Endothelial cell of hepatic sinusoid (primary cell): Measurements from ENCODE around the gene DEFB123.
"Not testable (repeated sequence)": the region's sequence is repeated elsewhere in the genome, so short reads cannot be mapped to it uniquely, and the experiment has no call there.

Experiments
- in situ Hi-C: cut with HindIII; loops from 2 replicates; pipeline ENCODE4 v1.10.0; 2017; ENCODE audit warnings: low sequenced_read_pairs

The DEFB123 gene, protein sequence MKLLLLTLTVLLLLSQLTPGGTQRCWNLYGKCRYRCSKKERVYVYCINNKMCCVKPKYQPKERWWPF

GRCh38 chr20:31440012-31440659 lies at the start of gene DEFB123:
Gene DEFB123 (plus strand): TSS chr20:31440632. CDS start chr20:31440699, 67 bp downstream.
- in situ Hi-C loops: no loop called here

DNA sequence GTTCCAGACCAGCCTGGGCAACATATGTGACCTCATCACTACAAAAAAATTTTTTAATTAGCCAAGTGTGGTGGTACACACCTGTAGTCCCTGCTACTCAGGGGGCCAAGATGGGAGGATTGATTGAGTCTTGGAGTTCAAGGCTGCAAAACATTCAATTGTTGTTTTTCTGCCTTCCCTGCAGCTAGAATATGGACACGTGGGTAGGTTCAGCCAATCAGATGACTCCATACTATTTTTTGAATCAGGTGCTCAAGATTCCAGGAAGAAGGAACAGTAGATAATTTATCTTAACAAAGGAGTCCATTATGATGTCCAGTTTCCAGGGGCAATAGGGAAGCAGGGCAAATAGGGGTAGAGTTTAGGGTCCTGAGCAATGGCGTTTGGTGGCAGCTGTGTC lies 47.6 kb upstream of the DEFB123 start:
- in situ Hi-C loops: no loop called here

- in situ Hi-C loops: no loop called here
Measured at GRCh38 chr20:31394900-31395299, 45.5 kb upstream of the DEFB123 start.

DNA sequence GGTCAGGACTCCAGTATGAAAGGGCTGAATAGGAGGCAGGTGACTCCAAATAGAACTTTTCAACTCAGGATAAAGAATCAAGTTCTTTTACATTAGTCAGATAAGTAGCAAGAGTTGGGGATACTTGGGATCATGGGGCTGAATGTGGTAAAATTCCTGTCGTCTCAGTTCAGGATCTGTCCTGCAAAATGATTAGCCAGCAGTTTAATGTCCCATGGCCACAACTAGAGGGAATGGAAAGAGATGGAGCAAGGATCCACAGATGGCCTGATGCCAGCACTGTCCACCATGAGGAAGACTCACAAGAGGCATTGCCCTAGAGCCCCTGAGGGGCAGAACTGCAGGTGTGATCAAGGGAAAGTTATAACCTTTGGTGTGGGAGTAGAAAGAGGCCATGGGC lies 36.5 kb upstream of the DEFB123 start:
- in situ Hi-C loops: no loop called here

GRCh38 chr20:31406115-31406514 lies 34.3 kb upstream of the DEFB123 start, which contains the start of gene DEFB121:
Gene DEFB121 (minus strand): TSS chr20:31406215. CDS start chr20:31406152, 63 bp downstream.
- in situ Hi-C loops: loop anchor here (5.0 kb wide), 1 partner anchor 39 kb away; the partner anchor contains the start of gene DEFB118

- in situ Hi-C loops: no loop called here
Measured at GRCh38 chr20:31410011-31410410, 30.4 kb upstream of the DEFB123 start.

- in situ Hi-C loops: no loop called here
Measured at GRCh38 chr20:31414381-31414780, 26.1 kb upstream of the DEFB123 start.

DNA sequence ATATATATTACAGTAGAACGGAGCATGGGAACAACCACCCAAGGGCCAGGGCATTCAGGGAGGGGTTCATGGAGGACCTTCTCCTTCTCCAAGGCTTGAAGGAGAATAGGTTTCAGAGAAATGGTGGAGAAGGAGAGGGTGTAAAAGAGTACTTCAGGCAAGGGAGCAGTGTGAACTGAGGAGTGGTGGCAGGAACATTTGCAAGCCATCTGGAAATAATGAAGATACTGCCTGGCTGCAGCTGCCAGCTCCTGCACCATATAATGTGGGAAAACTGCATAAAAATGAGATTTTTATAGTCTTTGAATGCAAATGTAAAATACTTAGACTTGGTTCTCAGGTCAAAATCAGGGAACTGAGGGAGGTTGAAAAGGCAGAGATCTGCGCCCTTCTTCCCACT lies 24.8 kb upstream of the DEFB123 start:
- in situ Hi-C loops: no loop called here

DNA sequence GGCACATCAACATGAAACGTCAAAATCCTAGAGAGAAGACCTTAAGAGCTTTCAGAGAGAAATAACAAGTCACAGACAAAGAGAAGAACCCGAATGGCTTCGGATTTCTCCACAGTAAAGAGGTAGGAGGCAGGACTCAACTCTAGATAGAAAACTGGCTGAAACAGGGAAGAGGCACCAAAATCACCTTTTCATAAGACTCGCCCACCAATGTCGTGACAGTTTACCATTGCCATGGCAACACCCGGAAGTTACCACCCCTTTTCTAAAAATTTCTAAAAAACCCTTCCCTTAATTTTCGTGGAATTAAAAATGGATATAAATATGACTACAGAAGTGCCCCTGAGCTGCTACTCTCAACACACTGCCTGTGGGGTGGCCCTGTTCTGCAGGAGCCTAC lies 22.1 kb upstream of the DEFB123 start:
- in situ Hi-C loops: no loop called here

DNA sequence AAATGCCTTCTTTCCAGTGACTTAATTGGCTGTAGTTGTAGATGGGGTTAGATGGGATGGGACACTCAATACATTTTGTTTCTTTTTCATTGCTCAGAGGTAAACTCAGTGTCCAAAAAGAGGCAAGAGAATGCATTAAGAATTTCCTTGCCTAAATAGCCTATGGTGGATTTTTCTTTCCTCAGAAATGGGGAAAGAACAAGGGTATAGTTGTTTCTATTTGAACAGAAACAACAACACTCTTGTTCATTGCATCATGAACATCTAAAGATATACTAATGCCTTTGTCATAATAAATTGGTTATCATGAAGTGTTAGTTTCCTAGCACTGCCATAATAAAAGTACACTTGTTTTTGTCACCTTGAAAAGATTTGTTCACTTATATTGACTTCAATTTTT lies 14.6 kb upstream of the DEFB123 start:
- in situ Hi-C loops: no loop called here

DNA sequence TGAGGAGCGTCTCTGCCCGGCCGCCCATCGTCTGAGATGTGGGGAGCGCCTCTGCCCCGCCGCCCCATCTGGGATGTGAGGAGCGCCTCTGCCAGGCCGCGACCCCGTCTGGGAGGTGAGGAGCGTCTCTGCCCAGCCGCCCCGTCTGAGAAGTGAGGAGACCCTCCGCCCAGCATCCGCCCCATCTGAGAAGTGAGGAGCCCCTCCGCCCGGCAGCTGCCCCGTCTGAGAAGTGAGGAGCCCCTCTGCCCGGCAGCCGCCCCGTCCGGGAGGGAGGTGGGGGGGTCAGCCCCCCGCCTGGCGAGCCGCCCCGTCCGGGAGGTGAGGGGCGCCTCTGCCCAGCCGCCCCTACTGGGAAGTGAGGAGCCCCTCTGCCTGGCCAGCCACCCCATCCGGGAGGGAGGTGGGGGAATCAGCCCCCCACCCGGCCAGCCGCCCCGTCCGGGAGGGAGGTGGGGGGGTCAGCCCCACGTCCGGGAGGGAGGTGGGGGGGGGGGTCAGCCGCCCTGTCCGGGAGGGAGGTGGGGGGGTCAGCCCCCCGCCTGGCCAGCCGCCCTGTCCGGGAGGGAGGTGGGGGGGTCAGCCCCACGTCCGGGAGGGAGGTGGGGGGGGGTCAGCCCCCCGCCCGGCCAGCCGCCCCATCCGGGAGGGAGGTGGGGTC lies 13.4 kb upstream of the DEFB123 start:
- in situ Hi-C loops: not testable (repeated sequence)

- in situ Hi-C loops: not testable (repeated sequence)
Measured at GRCh38 chr20:31427576-31427975, 12.9 kb upstream of the DEFB123 start.

GRCh38 chr20:31430568-31431115 lies 9.8 kb upstream of the DEFB123 start:
- in situ Hi-C loops: no loop called here

DNA sequence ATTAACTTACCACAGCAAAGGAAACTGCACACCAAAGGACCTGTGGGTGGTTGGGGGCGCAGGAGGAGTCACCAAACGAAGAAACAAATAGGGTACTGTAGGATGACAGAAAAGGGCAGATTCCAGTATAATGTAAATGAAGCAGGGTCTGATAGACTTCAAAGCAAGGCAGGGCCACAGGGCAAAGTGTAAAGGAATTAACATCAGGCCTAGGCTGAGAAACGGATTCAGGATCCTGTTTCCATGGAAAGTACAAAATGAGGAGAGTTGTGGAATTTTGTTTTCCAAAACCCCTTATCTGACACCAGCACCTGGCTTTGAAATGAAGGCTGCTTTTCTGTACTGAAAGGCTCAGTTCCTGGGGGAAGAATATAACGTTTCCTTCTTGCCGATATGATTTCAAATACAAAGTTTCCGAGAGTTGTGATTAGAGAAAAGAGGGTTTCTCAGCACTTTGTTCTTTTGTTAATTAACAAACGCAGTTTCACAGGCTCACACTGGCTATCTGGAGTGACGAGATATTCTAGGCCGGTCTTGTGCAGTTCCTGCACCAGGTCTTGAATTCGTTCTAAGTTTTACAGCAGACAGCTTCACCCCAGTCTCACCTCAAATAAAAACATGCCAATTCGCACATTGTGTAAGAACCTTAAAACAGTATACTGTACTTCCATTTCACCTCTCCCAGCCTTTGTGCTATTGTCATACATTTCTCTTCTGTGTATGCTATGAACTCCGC lies 5.8 kb downstream of the DEFB123 start:
- in situ Hi-C loops: no loop called here

DNA sequence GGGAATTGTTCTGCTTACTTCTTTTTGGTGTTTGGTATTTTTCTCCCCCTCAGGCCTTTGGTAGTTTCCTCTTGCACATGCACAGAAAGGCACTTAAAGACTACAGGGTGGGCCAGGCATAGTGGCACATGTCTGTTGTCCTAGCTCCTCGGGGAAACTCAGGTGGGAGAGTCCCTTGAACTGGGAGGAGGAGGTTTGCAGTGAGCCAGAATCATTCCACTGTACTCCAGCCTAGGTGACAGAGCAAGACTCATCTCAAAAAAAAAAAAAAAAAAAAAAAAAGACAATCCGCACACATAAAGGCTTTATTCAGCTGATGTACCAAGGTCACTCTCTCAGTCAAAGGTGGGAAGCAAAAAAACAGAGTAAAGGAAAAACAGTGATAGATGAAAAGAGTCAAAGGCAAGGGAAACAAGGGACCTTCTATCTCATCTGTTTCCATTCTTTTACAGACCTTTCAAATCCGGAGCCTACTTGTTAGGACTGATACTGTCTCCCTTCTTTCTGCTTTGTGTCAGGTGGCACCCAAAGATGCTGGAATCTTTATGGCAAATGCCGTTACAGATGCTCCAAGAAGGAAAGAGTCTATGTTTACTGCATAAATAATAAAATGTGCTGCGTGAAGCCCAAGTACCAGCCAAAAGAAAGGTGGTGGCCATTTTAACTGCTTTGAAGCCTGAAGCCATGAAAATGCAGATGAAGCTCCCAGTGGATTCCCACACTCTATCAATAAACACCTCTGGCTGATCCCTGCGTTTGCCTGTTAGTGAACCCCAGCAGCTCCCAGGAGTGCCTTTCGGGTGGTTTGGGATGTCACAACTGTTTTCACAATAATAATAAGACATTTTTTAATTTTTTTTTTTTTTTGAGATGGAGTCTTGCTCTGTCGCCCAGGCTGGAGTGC lies 9.3 kb downstream of the DEFB123 start:
- in situ Hi-C loops: no loop called here

GRCh38 chr20:31452575-31452974 lies 12.1 kb downstream of the DEFB123 start:
- in situ Hi-C loops: no loop called here

GRCh38 chr20:31454361-31454760 lies 13.9 kb downstream of the DEFB123 start:
- in situ Hi-C loops: no loop called here

DNA sequence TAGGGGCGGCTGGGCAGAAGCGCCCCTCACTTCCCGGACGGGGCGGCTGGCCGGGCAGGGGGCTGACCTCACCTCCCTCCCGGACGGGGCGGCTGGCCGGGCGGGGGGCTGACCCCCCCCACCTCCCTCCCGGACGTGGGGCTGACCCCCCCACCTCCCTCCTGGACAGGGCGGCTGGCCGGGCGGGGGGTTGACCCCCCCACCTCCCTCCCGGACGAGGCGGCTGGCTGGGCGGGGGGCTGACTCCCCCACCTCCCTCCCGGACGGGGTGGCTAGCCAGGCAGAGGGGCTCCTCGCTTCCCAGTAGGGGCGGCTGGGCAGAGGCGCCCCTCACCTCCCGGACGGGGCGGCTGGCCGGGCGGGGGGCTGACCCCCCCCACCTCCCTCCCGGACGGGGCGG lies 30.5 kb downstream of the DEFB123 start:
- in situ Hi-C loops: not testable (repeated sequence)

- in situ Hi-C loops: no loop called here
Measured at GRCh38 chr20:31472395-31473330, 32.2 kb downstream of the DEFB123 start.
